Thoracic aorta (tissue), 2 donors: Measurements from ENCODE around the gene DUSP8. TPM values are rescaled to one million over a fixed set of nuclear protein-coding genes. Genes with fewer than 3 reads are reported as not detected.
"Not testable (repeated sequence)": the region's sequence is repeated elsewhere in the genome, so short reads cannot be mapped to it uniquely, and the experiment has no call there.

Source experiments
- ATAC-seq: fragments of 150-250 bp; one replicate; pipeline ENCODE4 v1.8.0; 2017; ENCODE audit warnings: low read depth; ENCODE audit not compliant: insufficient number of reproducible peaks, low FRiP score
- DNase-seq: peaks from one replicate; pipeline ENCODE4 v3.0.0-alpha.2; 2020; ENCODE audit warnings: low spot score
- H3K27ac ChIP-seq, 2 donors: fragments of 200-600 bp; sonication (generic); 1 replicate in 1 of 2; 2 replicates in 1 of 2; pipeline ENCODE4 v1.5.1; 2016; ENCODE audit warnings: mild to moderate bottlenecking in 2 of 2, moderate library complexity in 2 of 2
- H3K27me3 ChIP-seq: fragments of 200-600 bp; sonication (generic); replicated peaks from 2 replicates; pipeline ENCODE4 v1.6.0; 2016; ENCODE audit warnings: mild to moderate bottlenecking; ENCODE audit not compliant: insufficient read depth
- H3K36me3 ChIP-seq: fragments of 200-600 bp; sonication (generic); one replicate; pipeline ENCODE4 v1.5.1; 2016
- H3K4me1 ChIP-seq, 2 donors: fragments of 200-600 bp; sonication (generic); 1 replicate in 1 of 2; 2 replicates in 1 of 2; pipeline versions ENCODE4 v1.5.1 to v1.6.0; 2016; ENCODE audit warnings: low read depth in 2 of 2, mild to moderate bottlenecking in 1 of 2; ENCODE audit not compliant: control insufficient read depth in 1 of 2
- H3K4me3 ChIP-seq: fragments of 200-600 bp; sonication (generic); 2 replicates; pipeline ENCODE4 v1.5.1; 2016; ENCODE audit warnings: mild to moderate bottlenecking
- H3K9me3 ChIP-seq: fragments of 200-600 bp; sonication (generic); 2 replicates; pipeline ENCODE4 v1.5.1; 2016
- total RNA-seq, 2 donors: library from RNA; depleted of rRNA; stranded (reverse); fragments of >200 nt; gene quantifications; one replicate each; pipeline versions ENCODE4 v1.1.0 to v1.2.3, GENCODE V29; 2016
- TF ChIP-seq, protein P1 (sequence below): fragments of 200-600 bp; sonication (generic); IDR thresholded peaks from one replicate; pipeline ENCODE4 v1.5.1; 2019; ENCODE audit warnings: antibody characterized with exemption

The DUSP8 gene
- total RNA-seq, 2 donors from 2014 or later, result 3.7 to 7.6 TPM

GRCh38 chr11:1597994-1598380 is 25.9 kb upstream of the DUSP8 start, which contains the start of gene KRTAP5-2:
Gene KRTAP5-2, minus strand, starts transcription at chr11:1598294. Its CDS starts 44 bp downstream, at chr11:1598250.
- Histone ChIP-seq H3K27ac (no peak within 1 kb of the TSS), H3K4me3 (no peak within 1 kb of the TSS), H3K27me3 (no peaks in the 10 kb centered on the region), H3K9me3 (no peaks in the 10 kb centered on the region), H3K36me3 (no peaks in the 10 kb centered on the region), H3K4me1 (no peaks in the 10 kb centered on the region)
- DNase-seq, result no peak
- no peak for ATAC-seq
- TF ChIP-seq, protein P1, sequence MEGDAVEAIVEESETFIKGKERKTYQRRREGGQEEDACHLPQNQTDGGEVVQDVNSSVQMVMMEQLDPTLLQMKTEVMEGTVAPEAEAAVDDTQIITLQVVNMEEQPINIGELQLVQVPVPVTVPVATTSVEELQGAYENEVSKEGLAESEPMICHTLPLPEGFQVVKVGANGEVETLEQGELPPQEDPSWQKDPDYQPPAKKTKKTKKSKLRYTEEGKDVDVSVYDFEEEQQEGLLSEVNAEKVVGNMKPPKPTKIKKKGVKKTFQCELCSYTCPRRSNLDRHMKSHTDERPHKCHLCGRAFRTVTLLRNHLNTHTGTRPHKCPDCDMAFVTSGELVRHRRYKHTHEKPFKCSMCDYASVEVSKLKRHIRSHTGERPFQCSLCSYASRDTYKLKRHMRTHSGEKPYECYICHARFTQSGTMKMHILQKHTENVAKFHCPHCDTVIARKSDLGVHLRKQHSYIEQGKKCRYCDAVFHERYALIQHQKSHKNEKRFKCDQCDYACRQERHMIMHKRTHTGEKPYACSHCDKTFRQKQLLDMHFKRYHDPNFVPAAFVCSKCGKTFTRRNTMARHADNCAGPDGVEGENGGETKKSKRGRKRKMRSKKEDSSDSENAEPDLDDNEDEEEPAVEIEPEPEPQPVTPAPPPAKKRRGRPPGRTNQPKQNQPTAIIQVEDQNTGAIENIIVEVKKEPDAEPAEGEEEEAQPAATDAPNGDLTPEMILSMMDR, result no peak

DNA sequence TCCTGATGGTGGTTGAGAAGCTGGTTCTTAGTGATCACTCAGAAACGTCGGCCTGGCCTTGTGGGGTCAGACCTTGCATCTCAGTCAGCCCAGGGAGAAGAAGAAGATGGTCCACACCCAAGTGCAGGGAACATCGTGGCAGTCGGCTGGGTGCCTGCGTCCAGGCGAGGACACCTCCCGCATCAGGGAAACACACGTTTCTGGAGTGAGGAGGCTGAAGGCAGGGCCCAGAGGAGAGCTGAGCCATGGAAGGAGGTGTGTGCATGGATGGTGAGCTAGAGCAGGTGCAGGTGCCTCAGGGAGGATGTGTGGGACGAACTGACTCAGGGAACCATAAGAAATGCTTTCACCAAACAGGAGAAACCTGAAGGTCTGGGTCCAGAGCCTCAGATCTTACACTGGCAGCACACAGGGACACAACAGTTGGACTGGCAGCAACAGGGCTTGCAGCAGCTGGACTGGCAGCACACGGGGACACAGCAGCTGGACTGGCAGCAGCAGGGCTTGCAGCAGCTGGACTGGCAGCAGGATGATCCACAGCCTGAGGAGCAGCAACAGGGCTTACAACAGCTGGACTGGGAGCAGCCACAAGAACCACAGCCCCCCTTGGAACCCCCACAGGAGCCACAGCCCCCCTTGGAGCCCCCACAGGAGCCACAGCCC is 25.4 kb upstream of the DUSP8 start:
- DNase-seq (no peak), ATAC-seq (no peak)
- Histone ChIP-seq H3K27me3 (no peaks in the 10 kb centered on the region), H3K4me1 (no peaks in the 10 kb centered on the region), H3K9me3 (no peaks in the 10 kb centered on the region), H3K36me3 (no peaks in the 10 kb centered on the region), H3K4me3 (no peak overlapping the region), H3K27ac (no peak overlapping the region)
- TF ChIP-seq, protein P1, result no peak

- H3K27me3 ChIP-seq, H3K4me3 ChIP-seq, DNase-seq, ATAC-seq, H3K36me3 ChIP-seq, H3K4me1 ChIP-seq, H3K27ac ChIP-seq, H3K9me3 ChIP-seq: not testable (repeated sequence)
These were observed 24.6 kb upstream of the DUSP8 start for GRCh38 chr11:1596576-1597121.

DNA sequence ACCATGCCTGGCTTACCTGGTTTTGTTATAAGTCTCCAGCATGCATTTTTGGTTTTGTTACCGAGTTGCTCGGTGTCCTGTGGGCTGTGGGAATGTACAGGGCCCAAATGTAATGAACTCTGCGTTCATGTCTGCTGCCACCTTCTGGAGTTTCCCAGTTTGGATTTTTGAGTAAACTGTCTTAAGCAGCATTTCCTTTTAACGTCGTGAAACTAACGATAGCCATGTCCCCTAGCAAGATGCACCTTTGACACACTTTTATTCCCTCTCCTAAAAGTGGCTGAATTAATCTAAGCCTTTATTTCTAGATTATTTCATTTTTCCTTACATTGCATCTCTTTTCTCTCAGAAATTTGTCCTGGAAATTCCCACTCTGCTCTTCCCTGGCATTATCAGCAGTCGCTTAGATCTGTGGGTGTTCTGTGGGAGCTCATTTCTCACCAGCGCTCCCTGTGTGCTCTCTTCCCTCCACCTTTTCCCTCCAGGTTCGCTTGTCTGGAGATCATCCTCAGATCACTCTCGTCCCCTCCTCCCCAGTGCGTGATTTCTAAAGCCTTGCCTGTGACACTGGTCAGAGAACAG is 24.0 kb upstream of the DUSP8 start:
- ATAC-seq, H3K9me3 ChIP-seq, H3K27ac ChIP-seq, H3K4me3 ChIP-seq, H3K27me3 ChIP-seq, H3K4me1 ChIP-seq, DNase-seq, H3K36me3 ChIP-seq: not testable (repeated sequence)

DNA sequence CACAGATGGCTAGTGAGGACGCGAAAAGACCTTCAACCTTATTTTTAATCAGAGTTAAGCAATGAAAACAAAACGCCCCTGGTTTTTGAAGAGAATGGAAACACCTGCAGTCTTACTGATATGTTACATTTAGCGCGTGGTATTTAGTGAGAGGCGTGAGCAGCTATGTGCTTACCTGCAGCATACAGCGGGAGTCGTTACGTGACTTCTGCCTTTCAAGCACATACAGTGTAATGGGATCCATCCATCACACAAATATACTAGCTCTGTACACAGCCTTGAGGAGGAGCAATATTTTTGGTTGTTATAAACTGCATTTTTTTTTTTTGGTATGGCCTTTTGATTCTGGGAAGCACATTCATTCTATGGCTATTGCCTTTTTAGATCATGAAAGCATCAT is 20.6 kb upstream of the DUSP8 start:
- TF ChIP-seq, protein P1, result no peak
- Histone ChIP-seq H3K4me1 (no peaks in the 10 kb centered on the region), H3K27ac (no peak overlapping the region), H3K9me3 (no peaks in the 10 kb centered on the region), H3K36me3 (no peaks in the 10 kb centered on the region), H3K4me3 (no peak overlapping the region), H3K27me3 (no peaks in the 10 kb centered on the region)
- no peak for DNase-seq
- no peak for ATAC-seq

DNA sequence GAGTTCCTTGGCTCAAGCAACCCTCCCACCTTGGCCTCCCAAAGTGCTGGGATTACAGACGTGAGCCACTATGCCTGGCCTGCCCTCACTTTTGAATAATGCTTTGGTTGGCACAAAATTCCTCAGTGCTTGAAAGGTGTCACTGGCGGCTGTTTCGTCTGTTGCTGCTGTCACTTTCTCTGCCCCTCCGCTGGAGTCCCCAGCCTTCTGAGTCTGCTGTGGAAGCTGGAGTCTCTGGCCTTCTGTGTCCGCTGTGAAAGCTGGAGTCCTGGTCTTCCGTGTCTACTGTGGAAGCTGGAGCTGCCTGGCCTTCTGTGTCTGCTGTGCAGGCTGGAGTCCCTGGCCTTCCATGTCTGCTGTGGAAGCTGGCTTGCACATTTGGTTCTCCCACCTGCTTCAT is 17.9 kb upstream of the DUSP8 start:
- no peaks in the 10 kb centered on the region for H3K27me3 ChIP-seq
- no peaks in the 10 kb centered on the region for H3K4me1 ChIP-seq
- no peak for DNase-seq
- no peaks in the 10 kb centered on the region for H3K9me3 ChIP-seq
- H3K36me3 ChIP-seq, result no peaks in the 10 kb centered on the region
- H3K27ac ChIP-seq, result no peak overlapping the region
- TF ChIP-seq, protein P1, result no peak
- H3K4me3 ChIP-seq, result no peak overlapping the region
- no peak for ATAC-seq

GRCh38 chr11:1589191-1589963 is 17.3 kb upstream of the DUSP8 start:
- not testable (repeated sequence) for DNase-seq, H3K4me3 ChIP-seq, H3K36me3 ChIP-seq, H3K9me3 ChIP-seq, H3K27me3 ChIP-seq, H3K27ac ChIP-seq, H3K4me1 ChIP-seq, ATAC-seq
